Measurements from ENCODE around the gene CPNE4.

DNA sequence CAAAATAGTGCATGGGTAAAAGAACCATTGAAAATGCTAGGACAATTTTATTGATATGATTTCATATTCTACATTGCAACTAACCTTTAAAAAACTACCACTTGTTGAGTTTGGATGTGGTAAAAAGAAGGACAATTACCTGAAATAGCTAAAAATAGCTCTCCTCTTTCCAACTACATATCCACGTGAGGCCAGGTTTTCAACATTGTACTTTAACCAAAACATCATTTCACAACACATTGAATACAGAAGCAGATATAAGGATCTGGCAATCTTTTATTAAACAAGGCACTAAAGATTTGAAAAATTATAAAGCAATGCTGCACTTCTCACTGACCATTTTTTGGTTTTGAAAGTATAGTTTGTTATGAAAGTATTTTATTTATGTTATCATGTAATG is 504.0 kb downstream of the CPNE4 start:
- TF ChIP-seq POLR2AphosphoS5 (IDR thresholded peaks at IDR 0.05; ENCODE audit: low read depth, low read length) (no peak), TAF1 (IDR thresholded peaks at IDR 0.05; ENCODE audit: low read depth, low read length) (no peak), POLR2A (IDR thresholded peaks at IDR 0.05; ENCODE audit: low read depth, low read length) (no peak), POU2F2 (IDR thresholded peaks at IDR 0.05; ENCODE audit: low read depth, low read length) (no peak), SPI1 (IDR thresholded peaks at IDR 0.05; ENCODE audit: low read depth, low read length) (no peak)

Data from GM12891 (cell line).